Eye (tissue), 1 donor: ENCODE data around the gene ORM1.
"Not testable (repeated sequence)": the region's sequence is repeated elsewhere in the genome, so short reads cannot be mapped to it uniquely, and the experiment has no call there.

ENCODE experiments used
- DNase-seq: peaks from one replicate; pipeline ENCODE4 v3.0.0-alpha.2; 2015

Gene ORM1

GRCh38 chr9:114310471-114311450, 12.1 kb upstream of the ORM1 start:
- DNase-seq: no peak

- DNase-seq: no peak
Measured at GRCh38 chr9:114311571-114312512, 11.1 kb upstream of the ORM1 start.

- no peak for DNase-seq
Measured at GRCh38 chr9:114312513-114312875, 10.4 kb upstream of the ORM1 start.

GRCh38 chr9:114313186-114313585, 9.7 kb upstream of the ORM1 start:
- no peak for DNase-seq

- no peak for DNase-seq
Measured at GRCh38 chr9:114314256-114314867, 8.5 kb upstream of the ORM1 start.

GRCh38 chr9:114314881-114315722, 7.8 kb upstream of the ORM1 start:
- no peak for DNase-seq

GRCh38 chr9:114315723-114316363, 7.1 kb upstream of the ORM1 start:
- no peak for DNase-seq

GRCh38 chr9:114316605-114317230, 6.2 kb upstream of the ORM1 start:
- peak; percentile 96 for DNase-seq

GRCh38 chr9:114317665-114318357, 5.1 kb upstream of the ORM1 start:
- DNase-seq: no peak

- DNase-seq: no peak
Measured at GRCh38 chr9:114318416-114318815, 4.5 kb upstream of the ORM1 start.

- DNase-seq: no peak
Measured at GRCh38 chr9:114319147-114319546, 3.8 kb upstream of the ORM1 start.

- not testable (repeated sequence) for DNase-seq
Measured at GRCh38 chr9:114320710-114321109, 2.2 kb upstream of the ORM1 start.

- no peak for DNase-seq
Measured at GRCh38 chr9:114321759-114322158, 1.1 kb upstream of the ORM1 start.

- not testable (repeated sequence) for DNase-seq
Measured at GRCh38 chr9:114322160-114322818, 609 bp upstream of the ORM1 start.

GRCh38 chr9:114323849-114324248, 951 bp downstream of the ORM1 start:
- DNase-seq: not testable (repeated sequence)

- DNase-seq: no peak
Measured at GRCh38 chr9:114324492-114324891, 1.6 kb downstream of the ORM1 start.

GRCh38 chr9:114324965-114325364, 2.1 kb downstream of the ORM1 start:
- DNase-seq: not testable (repeated sequence)

- DNase-seq: not testable (repeated sequence)
Measured at GRCh38 chr9:114325684-114326254, 2.9 kb downstream of the ORM1 start.

GRCh38 chr9:114327749-114328148, 4.9 kb downstream of the ORM1 start:
- DNase-seq: no peak
